NT2/D1 (cell line): Measurements from ENCODE around the gene PANK1.

Experiments used
- SUZ12 ChIP-seq: IDR thresholded peaks from 2 replicates; pipeline ENCODE4 v1.6.1; 2011; ENCODE audit not compliant: insufficient read length, insufficient read depth; ENCODE audit errors: extremely low read depth
- YY1 ChIP-seq: IDR thresholded peaks from 2 replicates; pipeline ENCODE4 v1.6.1; 2011; ENCODE audit not compliant: insufficient read length, insufficient read depth
- ZNF274 ChIP-seq: IDR thresholded peaks from 2 replicates; pipeline ENCODE4 v1.6.1; 2011; ENCODE audit warnings: mild to moderate bottlenecking, low read depth, low read length

DNA sequence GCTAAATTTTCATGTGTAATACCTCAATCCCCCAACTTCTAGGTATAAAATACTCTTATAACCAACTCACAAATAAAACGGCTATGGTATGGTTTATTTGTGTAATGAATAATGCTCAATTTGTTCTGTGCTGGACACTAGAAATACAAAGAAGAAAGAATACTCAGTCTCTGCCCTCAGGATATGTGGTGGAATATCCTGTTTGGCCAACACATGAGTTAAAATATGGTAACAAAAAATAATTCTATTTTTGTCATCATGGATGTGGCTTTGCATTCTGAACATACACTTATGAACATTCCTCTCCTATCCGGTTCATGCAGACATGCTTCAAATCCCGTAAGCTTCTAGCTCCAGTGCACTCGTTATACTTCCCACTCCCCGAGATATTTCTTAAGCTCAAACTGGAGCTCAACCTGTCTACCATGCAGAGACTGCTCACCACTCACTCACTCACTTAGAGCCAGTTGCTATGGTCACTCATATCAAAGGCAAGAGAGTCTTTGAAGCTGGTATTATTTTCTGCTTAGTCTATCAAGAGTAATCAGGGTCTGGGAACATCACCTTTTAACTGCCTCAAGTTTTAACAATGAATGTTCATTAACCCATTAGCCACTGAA is 55.8 kb downstream of the PANK1 start:
- no peak for TF ChIP-seq SUZ12
- no peak for TF ChIP-seq ZNF274
- TF ChIP-seq YY1, result no peak
